HUDEP-2 (cell line): ENCODE measurements around the gene KCNMA1.

Source experiments
- DNase-seq, 76 experiments: peaks; one replicate each; lab custom pipeline; 2025; ENCODE audit not compliant: unreplicated experiment in 76 of 76; lab: John Stamatoyannopoulos, UW

KCNMA1 gene

DNA sequence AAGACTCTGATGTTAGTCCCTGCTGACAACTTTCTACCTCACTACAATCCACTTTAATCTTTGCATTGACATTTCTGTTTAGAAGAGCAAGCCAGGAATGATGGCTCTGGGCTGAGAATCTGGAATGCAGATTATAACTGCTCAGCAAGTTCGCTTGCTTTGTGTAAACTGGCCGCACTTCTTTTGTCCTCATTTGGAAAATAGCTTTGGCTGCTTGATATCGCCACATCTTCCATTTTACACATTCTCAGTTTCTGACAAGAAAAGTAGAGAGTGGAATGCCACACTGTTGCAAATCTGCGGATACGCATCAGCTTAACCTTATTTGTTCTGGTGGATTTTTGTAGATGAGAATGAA, 429.8 kb downstream of the KCNMA1 start:
- DNase-seq, result no peak

GRCh38 chr10:77207182-77207827, 430.3 kb downstream of the KCNMA1 start:
- no peak for DNase-seq

DNA sequence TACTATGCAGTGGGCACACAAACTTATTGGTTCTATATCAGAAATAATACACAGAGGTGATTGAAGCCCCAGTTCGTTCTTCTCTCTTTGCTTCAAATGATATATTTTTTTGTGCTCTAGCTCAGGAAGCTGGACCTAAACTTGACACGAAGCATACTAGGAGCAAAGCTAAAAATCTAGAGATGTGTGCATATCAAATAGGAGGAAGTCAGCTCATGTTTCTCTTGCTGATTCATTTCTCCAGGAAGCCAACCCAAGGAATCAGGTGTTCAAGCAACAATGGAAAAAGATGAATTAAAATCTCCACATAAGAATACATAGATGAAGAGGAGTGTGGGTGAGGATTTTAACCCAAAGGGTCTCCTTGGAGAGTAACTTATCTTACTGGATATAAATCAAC, 432.5 kb downstream of the KCNMA1 start:
- no peak for DNase-seq

DNA sequence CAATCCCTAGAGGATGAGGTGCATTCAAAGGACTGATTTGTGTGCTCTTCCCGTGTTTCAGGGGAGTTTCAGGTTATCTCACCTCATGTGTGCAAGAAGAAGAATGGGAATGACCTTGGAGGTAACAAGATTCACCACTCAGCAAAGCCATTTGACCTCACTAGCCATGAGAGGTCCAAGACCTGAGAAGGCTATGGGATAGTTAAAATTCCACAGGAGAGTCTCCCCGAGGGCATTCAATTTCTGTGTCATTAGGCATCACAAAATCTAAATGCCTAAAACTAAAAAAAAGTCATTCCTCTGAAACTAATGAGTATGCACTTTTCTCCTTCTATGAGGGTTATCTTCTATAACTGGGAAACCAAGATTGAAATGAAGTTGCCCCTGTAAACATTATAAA, 433.4 kb downstream of the KCNMA1 start:
- no peak for DNase-seq

GRCh38 chr10:77202857-77203256, 434.8 kb downstream of the KCNMA1 start:
- no peak for DNase-seq

- DNase-seq, result no peak
These were observed 436.2 kb downstream of the KCNMA1 start for GRCh38 chr10:77201135-77202106.

DNA sequence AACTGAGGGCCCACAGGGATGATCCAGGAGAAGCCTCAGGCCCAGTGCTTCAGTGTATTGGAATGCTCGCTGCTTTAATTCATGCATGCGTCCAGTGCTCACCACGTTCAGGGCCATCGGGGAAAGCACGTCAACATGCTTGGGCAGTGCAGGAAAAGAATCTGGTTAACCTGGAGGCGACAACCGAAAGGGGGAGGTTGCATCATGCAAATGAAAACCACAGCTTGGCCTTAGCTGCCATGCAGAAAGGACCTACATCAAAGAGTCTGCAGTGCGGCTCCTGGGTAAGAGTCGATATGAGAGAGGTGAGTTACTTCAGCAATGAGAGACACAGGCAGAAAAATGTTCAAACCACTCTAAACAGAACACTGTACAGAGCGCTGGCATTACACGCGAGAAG, 440.1 kb downstream of the KCNMA1 start:
- DNase-seq, result no peak

- no peak for DNase-seq
These were observed 441.0 kb downstream of the KCNMA1 start for GRCh38 chr10:77196614-77197013.

DNA sequence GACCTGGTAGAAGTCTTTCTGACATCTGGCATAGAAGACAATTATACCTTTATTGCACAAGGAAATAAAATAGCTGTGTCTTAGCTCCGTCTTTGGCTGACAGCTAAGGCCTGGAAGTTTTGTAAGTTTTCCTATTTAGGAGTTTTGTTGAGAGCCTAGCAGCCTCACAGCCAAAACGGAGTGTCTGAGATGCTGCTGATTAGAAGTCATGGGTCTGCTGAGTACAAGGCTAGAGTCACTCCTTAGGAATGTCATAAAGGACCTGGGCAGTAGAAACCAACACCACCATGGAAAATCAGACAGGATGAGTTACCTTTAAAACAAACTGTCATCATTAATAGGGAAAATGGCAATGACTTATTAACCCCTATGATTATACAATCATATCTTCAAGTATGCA, 442.5 kb downstream of the KCNMA1 start:
- no peak for DNase-seq

GRCh38 chr10:77193001-77193400, 444.6 kb downstream of the KCNMA1 start:
- no peak for DNase-seq

DNA sequence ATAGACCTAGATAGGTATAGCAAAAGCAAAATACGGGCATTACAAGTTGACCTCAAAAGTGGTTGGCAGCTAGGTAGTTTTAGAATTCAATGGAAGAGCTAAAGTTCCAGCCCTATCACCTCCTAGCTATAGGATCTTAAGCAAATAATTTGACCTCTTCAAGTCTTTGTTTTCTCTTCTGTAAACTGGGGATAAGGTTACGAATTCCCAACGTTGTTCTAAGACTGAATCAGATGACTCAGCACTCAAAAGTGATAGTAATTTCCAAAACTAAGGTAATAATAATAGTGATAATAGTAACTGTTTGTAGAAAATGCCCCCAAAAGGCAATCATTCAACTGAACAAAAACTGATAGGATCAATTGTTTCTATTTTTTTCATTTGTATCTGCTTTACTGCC, 445.2 kb downstream of the KCNMA1 start:
- no peak for DNase-seq

- DNase-seq, result no peak
These were observed 446.1 kb downstream of the KCNMA1 start for GRCh38 chr10:77191324-77192049.

DNA sequence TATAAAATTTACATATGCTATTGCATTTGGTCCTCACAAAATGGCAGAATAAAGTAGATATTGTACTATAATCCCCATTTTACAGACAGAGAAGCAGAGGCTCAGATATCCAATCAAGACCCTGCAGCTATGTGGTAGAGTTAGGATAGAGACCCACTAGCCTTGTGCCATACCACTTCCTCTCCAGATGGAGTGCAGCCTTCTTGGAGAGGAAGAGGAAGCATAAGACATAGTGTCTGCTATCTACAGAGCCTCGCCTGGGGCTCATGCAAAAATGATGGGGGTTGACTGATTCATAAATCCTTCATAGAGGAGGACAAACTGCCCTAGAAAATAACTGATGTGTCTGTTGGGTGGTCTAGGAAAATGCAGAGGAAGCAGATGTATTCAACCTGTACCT, 447.3 kb downstream of the KCNMA1 start:
- DNase-seq, result no peak

DNA sequence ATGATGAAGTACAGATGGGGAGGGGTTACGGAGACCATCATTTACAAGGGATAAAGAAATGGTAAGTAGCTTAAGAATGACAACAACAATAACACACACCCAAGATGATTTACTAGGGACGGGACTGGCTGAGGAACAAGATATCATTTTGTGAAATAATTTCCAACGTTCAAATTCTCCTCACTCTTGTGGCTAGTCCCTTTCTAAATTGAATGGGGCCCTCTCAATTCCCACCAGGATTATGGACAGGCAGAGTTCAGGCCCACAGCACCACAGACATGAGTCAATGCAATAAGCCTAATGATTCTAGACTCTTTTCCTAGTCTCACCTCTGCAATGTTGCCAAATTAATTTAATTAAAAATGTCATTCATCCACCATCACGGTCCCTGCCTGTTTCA, 448.1 kb downstream of the KCNMA1 start:
- DNase-seq, result no peak

GRCh38 chr10:77189075-77189474, 448.5 kb downstream of the KCNMA1 start:
- no peak for DNase-seq

DNA sequence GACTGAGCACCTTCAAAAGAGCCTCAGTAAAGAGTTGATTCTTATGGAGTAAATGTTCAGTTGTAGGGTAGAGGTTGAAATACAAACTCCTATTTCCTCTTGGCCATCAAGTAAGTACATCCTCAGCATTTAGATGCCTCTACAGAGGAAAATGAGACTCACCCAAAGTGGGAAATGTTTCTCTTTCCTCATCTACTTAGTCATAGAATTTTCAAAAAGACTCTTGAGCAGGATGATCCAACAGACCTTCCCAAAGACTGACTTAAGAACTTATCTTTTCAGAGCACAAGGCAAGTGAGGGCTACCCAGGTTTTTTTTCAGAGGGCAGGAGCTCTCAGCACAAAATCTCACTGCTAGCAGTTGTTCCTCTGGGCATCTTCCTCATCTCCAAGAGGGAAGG, 449.1 kb downstream of the KCNMA1 start:
- DNase-seq, result no peak

GRCh38 chr10:77188000-77188395, 449.6 kb downstream of the KCNMA1 start:
- no peak for DNase-seq

DNA sequence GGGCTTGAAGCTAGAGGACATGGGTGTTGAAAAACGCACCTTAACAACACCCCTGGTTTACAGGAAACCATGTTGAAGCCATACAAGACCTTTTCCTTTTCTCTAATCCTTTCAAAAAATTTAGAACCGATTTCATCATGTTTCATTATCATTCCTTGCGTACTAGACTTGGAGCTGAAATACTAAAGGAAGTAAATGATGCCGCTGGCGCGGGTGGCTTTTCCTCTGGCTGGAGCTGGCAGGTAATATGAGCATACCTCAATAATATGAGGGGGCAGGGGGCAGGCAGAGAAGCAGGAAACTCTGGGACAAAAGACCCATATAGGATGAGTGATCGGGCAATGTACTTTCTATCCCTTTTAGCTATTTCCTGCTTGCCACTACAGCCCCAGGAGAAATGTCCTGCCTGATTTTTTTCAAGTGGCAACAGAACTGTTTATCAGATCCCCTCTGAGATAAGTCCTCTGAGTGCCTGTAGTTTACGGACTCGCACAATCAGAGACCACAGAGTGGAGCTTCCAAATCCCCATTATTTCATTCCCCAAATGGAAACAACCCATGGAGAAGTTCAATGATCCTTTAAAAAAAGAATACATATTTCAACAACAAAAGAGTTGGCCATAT, 450.1 kb downstream of the KCNMA1 start:
- DNase-seq, result no peak

GRCh38 chr10:77186936-77187335, 450.7 kb downstream of the KCNMA1 start:
- DNase-seq, result no peak

GRCh38 chr10:77185696-77186095, 451.9 kb downstream of the KCNMA1 start:
- DNase-seq, result no peak

DNA sequence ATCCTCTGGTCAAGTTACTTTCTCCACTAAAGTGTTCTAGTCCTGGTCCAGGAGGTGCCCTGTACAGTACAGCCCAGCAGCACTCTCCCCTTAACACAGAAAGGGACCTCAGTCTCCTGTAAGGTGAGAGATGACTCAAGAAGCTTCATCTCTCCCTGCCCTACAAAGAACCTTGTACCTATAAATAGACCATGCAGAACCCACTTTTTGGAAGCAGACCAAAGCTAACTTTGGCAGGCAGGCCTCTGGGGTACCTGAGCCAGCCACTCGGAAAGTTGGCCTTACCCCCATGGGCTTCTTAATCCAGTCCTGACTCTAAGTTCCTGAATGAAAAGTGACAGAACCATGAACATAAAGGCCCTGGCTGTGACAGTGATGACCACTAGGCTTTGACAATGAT, 454.8 kb downstream of the KCNMA1 start:
- no peak for DNase-seq
